CD1c-positive myeloid dendritic cell (primary cell): ENCODE results near the gene CDK4.

ENCODE experiments used
- DNase-seq: peaks from one replicate; pipeline ENCODE4 v3.0.0-alpha.2; 2016; ENCODE audit errors: extremely low spot score

CDK4 gene

GRCh38 chr12:57739914-57740538 is 12.1 kb downstream of the CDK4 start:
- DNase-seq: no peak

GRCh38 chr12:57739387-57739786 is 12.7 kb downstream of the CDK4 start:
- DNase-seq: no peak

GRCh38 chr12:57738661-57739237 is 13.4 kb downstream of the CDK4 start, which contains the start of gene AGAP2:
Gene AGAP2 (minus strand): TSS chr12:57738742. CDS start chr12:57738246, 496 bp downstream.
- DNase-seq: no peak

GRCh38 chr12:57737467-57738460 is 14.3 kb downstream of the CDK4 start:
- no peak for DNase-seq

- DNase-seq: no peak
These were observed 15.2 kb downstream of the CDK4 start for GRCh38 chr12:57736741-57737466.

GRCh38 chr12:57735952-57736740 is 16.0 kb downstream of the CDK4 start:
- no peak for DNase-seq

GRCh38 chr12:57735198-57735855 is 16.8 kb downstream of the CDK4 start:
- no peak for DNase-seq

GRCh38 chr12:57734591-57734990 is 17.5 kb downstream of the CDK4 start:
- DNase-seq: no peak

GRCh38 chr12:57733928-57734327 is 18.2 kb downstream of the CDK4 start:
- no peak for DNase-seq

- DNase-seq: no peak
These were observed 19.1 kb downstream of the CDK4 start for GRCh38 chr12:57732726-57733593.

GRCh38 chr12:57732270-57732669 is 19.8 kb downstream of the CDK4 start:
- DNase-seq: no peak

- DNase-seq: no peak
These were observed 20.6 kb downstream of the CDK4 start for GRCh38 chr12:57731411-57732080.

- DNase-seq: no peak
These were observed 21.6 kb downstream of the CDK4 start for GRCh38 chr12:57730336-57731067.

- DNase-seq: no peak
These were observed 22.7 kb downstream of the CDK4 start for GRCh38 chr12:57729321-57729844.

GRCh38 chr12:57727758-57728395 is 24.2 kb downstream of the CDK4 start:
- DNase-seq: no peak

GRCh38 chr12:57726884-57727757 is 25.0 kb downstream of the CDK4 start:
- no peak for DNase-seq
